ENCODE measurements around the gene CHST4.
"Not testable (repeated sequence)": the region's sequence is repeated elsewhere in the genome, so short reads cannot be mapped to it uniquely, and the experiment has no call there.

CHST4 gene

DNA sequence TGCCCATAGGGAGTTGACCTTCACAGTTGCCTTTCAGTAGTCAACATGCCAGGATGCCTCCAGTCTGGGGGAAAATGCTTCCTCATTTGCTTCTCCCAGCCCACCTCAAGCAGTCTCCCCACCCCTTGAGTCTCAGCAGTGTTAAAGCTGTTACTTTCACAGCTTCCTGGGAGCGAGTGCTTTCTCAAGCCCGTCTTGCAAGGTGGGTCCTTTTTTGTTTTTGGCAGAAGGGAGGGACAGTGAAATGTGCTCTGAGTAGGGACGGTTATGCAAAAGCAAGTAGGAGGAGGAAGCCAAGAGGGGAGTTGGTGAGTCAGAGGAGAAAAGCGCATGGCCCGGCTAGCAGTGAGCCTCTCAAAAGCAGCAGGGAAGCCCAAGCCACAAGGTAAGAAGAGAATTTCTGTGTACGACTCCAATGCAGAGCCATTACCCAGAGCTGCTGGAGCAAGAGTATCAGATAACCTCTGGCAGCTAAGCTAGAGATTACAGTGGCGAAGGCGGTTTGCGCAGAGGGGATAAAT lies at the start of gene CHST4:
TSS of gene CHST4 (plus strand) at position 316 of the 521 bp plus-strand sequence. CDS start 10,252 bp downstream, outside the sequence.
- no peak for DNase-seq

GRCh38 chr16:71476457-71477124 lies 49.6 kb upstream of the CHST4 start:
- no peak for DNase-seq

GRCh38 chr16:71479420-71479819 lies 46.8 kb upstream of the CHST4 start:
- peak; percentile 4 for DNase-seq

- no peak for DNase-seq
These were observed 45.3 kb upstream of the CHST4 start for GRCh38 chr16:71480956-71481355.

DNA sequence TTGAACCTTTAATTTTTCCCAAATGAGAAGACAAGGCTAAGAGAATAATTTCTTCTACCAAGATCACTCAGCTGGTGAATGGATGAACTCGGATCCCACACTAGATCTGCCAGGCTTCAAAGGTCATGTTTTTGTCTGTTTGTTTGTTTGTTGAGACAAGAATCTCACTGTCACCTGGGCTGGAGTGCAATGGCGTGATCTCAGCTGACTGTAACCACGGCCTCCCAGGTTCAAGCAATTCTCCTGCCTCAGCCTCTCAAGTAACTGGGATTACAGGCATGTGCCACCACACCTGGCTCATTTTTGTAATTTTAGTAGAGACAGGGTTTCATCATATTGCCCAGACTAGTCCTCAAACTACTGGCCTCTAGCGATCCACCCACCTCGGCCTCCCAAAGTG lies 43.7 kb upstream of the CHST4 start:
- no peak for DNase-seq

DNA sequence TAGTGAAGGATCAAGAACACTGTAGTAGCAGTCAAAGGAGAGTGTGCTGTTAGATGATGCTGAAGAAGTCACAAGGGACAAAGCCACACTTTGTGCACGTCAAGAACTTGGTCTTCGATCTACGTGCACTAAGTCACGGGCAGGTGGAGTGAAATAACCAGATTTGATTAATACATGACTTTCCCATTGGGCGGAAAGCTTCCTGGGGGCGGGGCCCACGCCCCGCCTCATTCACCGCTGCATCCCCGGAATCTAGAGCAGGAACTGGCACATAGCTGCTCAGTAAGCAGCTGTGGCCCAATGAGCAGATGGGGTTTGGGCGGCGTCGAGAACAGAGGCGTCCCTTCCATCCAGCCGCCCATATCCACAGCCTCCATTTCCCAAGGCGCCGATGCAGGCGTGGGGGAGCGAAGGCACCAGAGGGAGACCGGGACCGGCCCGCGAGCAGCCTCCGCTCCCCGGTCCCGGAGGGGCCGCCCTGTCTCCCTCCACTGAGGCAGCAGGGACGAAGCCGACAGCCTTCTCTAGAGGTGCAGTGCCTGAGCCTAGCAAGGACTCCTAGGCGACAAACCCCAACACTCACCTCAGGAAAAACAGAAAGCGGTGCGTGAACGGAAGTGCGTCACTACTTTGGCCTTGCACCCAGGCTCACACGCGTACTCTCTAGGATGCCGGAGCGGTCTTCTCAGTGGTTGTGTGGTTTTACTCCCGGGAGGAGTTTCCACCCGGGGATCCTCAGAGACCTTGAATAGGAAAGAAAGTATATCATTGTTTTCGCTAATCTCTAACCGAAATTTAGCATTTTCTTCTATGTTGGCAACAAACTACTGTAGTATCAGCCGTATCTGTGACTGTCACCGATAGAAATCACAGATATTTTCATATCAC lies 42.0 kb upstream of the CHST4 start:
- peak; percentile 85 for DNase-seq

GRCh38 chr16:71489122-71489521 lies 37.1 kb upstream of the CHST4 start, which contains the start of gene ZNF19:
ZNF19 (minus strand) TSS chr16:71489324; CDS start chr16:71482114, 7,210 bp downstream.
- no peak for DNase-seq

- DNase-seq: no peak
These were observed 35.9 kb upstream of the CHST4 start for GRCh38 chr16:71490361-71490760.

DNA sequence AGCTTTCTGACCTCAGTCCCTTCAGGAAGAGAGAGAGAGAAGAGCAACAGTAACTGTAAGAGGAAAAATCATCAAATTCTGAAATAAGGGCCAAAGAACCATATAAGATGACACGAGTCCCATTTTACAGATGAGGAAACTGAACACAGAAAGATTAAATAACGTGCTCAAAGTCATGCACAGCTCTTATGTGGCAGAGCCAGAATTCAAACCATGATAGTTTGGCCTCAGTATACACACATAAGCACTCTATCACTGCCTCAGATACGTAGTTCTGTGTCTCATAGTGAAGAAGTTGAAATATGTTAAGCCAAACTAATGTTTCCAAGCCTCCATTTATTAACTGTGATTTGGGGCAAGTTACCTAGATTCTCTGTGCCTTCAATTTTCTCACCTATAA lies 35.2 kb upstream of the CHST4 start:
- no peak for DNase-seq

DNA sequence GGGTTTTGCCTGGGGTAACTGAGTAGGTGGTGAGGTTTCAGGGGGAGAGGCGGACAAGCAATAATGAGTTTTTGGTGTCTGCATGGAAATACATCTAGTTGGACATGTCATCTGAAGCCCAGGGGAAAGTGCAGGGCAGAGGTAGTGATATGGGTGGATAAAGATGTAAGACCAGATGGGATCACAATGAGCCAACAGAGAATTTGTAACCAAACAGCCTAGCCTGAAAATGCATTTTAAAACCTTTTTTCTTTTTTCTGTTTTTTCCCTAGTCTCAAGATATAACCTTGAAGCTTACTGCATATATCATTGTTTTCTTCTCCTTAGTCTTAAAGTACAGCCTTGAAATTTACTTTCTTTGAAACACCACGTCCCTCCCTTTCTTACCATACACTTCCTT lies 33.4 kb upstream of the CHST4 start:
- DNase-seq: no peak

GRCh38 chr16:71493213-71493612 lies 33.0 kb upstream of the CHST4 start:
- no peak for DNase-seq

GRCh38 chr16:71498031-71498430 lies 28.2 kb upstream of the CHST4 start:
- no peak for DNase-seq

DNA sequence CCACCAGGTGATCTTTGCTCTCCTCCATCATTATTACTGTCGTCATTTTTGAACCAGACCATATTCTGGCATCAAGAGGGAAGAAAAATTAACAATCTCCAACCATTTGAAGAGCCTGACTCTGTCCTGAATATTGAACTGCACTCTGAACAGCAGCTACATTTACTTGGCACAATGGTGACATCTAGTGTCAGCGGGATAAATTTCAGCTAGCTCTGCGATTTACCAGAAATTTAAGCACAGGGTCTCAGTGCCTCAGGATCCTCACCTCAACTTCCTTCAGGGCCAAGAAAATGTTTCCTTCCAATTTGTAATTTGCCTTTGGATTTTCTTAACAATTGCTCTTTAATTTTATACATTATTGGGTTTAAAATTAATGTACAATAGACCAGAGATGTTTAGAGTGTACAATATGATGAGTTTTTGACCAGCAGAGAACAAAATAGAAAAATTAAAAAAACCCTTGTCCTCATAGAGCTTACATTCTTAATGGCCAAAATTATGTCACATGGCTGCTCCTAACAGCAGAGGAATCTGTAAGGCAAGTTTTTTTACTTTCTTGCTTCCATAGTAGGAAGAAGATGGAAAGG lies 26.4 kb upstream of the CHST4 start:
- peak; percentile 47 for DNase-seq

- DNase-seq: no peak
These were observed 25.3 kb upstream of the CHST4 start for GRCh38 chr16:71500964-71501363.

- no peak for DNase-seq
These were observed 24.7 kb upstream of the CHST4 start for GRCh38 chr16:71501547-71501946.

DNA sequence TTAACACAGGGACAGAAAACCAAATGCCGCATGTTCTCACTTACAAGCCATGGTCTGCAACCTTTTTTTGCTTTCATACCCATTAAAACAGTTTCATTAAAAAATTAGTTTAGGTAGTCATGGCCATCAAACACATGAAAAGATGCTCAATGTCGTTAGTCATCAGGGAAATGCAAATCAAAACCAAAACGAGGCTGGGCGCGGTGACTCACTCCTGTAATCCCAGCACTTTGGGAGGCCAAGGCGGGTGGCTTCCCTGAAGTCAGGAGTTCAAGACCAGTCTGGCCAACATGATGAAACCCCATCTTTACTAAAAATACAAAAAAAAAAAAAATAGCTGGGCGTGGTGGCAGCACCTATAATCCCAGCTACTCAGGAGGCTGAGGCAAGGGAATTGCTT lies 22.2 kb upstream of the CHST4 start:
- DNase-seq: not testable (repeated sequence)

GRCh38 chr16:71504901-71505300 lies 21.3 kb upstream of the CHST4 start:
- DNase-seq: no peak

- DNase-seq: no peak
These were observed 19.2 kb upstream of the CHST4 start for GRCh38 chr16:71507061-71507460.

GRCh38 chr16:71513302-71513701 lies 12.9 kb upstream of the CHST4 start:
- no peak for DNase-seq

DNA sequence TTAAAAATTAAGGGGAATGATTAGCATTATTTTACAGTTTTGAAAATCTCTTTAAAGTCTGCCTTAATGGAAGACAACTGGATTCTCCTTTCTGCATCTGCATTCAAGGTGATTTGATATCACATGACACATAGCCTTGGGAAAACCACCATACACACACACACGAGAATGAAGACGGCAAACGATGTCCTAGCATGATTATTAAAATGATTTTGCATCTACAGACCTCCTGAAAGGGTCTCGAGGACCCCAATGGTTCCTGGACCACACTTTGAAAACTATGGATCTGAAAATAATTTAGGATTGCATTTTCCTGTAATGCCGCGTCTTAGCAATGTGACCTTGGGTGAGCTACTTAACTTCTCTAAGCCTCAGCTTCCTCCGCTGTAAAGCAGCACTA lies 11.8 kb upstream of the CHST4 start:
- no peak for DNase-seq

DNA sequence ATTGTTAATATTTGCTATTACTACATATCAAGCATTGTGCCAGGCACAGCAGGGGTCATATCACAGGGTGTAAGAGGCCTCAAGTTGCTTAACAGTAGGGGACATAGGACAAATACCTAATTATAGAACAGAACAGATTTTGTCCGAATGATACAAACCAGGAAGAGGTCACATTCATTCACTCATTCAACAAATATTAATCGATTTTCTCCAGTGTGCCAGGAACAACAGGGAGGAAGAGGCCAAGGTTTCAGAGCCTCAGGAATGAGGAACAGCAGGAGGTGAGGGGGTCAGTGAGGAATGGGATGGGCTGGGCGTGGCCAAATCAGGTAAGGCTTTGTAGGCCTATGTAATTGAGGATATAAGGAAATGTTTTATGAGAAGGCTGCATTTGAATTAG lies 11.2 kb upstream of the CHST4 start:
- DNase-seq: no peak

DNA sequence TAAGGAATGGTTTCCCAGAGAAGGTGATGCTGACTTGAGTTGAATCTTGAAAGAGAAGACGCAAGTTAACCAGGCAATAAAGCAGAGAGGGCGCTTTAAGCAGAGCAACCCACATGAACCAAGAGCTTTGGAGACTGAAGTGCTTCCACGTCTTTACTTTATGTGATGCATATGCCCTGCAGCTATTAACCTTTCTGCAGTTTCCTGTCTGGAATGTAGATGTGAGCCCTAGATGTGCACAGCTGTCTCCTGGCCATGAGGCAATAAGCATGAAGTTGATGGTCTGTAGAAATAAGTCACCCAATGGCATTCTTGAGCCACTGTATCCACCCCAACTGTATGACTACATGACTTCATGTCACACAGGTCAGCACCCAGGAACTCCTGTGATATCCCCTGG lies 5.7 kb upstream of the CHST4 start:
- no peak for DNase-seq

Measured in NCI-H345 (cell line).